NCI-H526 (cell line): ENCODE data around the gene MARCKSL1.
"Not testable (repeated sequence)": the region's sequence is repeated elsewhere in the genome, so short reads cannot be mapped to it uniquely, and the experiment has no call there.

Experiments
- DNase-seq, 2 experiments: peaks; one replicate each; lab custom pipeline; 2025; lab: John Stamatoyannopoulos, UW

MARCKSL1 gene

GRCh38 chr1:32289256-32289655, 46.8 kb downstream of the MARCKSL1 start:
- DNase-seq = no peak

GRCh38 chr1:32286763-32287162, 49.3 kb downstream of the MARCKSL1 start:
- DNase-seq = no peak

- DNase-seq = no peak
Measured at GRCh38 chr1:32285658-32286057, 50.4 kb downstream of the MARCKSL1 start.

GRCh38 chr1:32284777-32285176, 51.3 kb downstream of the MARCKSL1 start:
- not testable (repeated sequence) for DNase-seq
